ENCODE measurements around the gene PDS5A.
"Not testable (repeated sequence)": the region's sequence is repeated elsewhere in the genome, so short reads cannot be mapped to it uniquely, and the experiment has no call there.

Gene PDS5A

GRCh38 chr4:39947417-39947816, 30.3 kb downstream of the PDS5A start:
- no peak overlapping the region for H4K91ac ChIP-seq (ENCODE audit: low read depth, low read length)
- no peaks in the 10 kb centered on the region for H3K27me3 ChIP-seq (ENCODE audit: insufficient read depth, low read length)
- H3K4ac ChIP-seq (ENCODE audit: low read depth, low read length): peak overlapping the region; percentile 97
- no peak overlapping the region for H3K9ac ChIP-seq (ENCODE audit: low read length)
- H2BK12ac ChIP-seq (ENCODE audit: low read length): no peak overlapping the region
- H2BK120ac ChIP-seq (ENCODE audit: insufficient read depth, low read length, poor library complexity): no peak overlapping the region
- no CpG with 5 or more reads among the region's 1 CpG for WGBS (ENCODE audit: extremely low coverage, insufficient coverage, insufficient read length)
- H4K8ac ChIP-seq (ENCODE audit: low read depth, low read length): no peak overlapping the region
- peaks cover 0 to 1% of the 10 kb centered on the region in 2 experiments for H3K36me3 ChIP-seq (ENCODE audit: control insufficient read depth in 1 of 2, insufficient read depth in 2 of 2, low read length in 2 of 2)
- H3K27ac ChIP-seq (ENCODE audit: low read depth, low read length): no peak overlapping the region
- no peak overlapping the region for H2AFZ ChIP-seq (ENCODE audit: insufficient read depth, low read length, poor library complexity)
- H4K12ac ChIP-seq (ENCODE audit: low read depth, low read length): no peak overlapping the region
- no peak overlapping the region for H2BK5ac ChIP-seq (ENCODE audit: low read depth, low read length, poor library complexity)
- peaks cover 9% of the 10 kb centered on the region for H3K79me2 ChIP-seq (ENCODE audit: control insufficient read depth, insufficient read depth, low read length, poor library complexity)
- H3K9me3 ChIP-seq (ENCODE audit: insufficient read depth, low read depth, low read length): no peaks in the 10 kb centered on the region
- H3K4me3 ChIP-seq (ENCODE audit: low read depth, low read length): no peak overlapping the region
- no peak overlapping the region for H3K14ac ChIP-seq (ENCODE audit: low read length)
- H3K23ac ChIP-seq (ENCODE audit: low read length): no peak overlapping the region
- H3K4me2 ChIP-seq (ENCODE audit: low read length): no peak overlapping the region
- no peak overlapping the region for H3K18ac ChIP-seq (ENCODE audit: low read length)
- no peak for DNase-seq
- no peaks in the 10 kb centered on the region for H3K79me1 ChIP-seq (ENCODE audit: low read length)
- no peak overlapping the region for H2AK5ac ChIP-seq (ENCODE audit: low read length)
- no peaks in the 10 kb centered on the region for H3K4me1 ChIP-seq (ENCODE audit: control insufficient read depth in 1 of 2, insufficient read depth in 2 of 2, low read length in 2 of 2)

GRCh38 chr4:39944245-39944644, 33.5 kb downstream of the PDS5A start:
- H2AK5ac ChIP-seq (ENCODE audit: low read length); H4K8ac ChIP-seq (ENCODE audit: low read depth, low read length); H3K4me1 ChIP-seq (ENCODE audit: control insufficient read depth in 1 of 2, insufficient read depth in 2 of 2, low read length in 2 of 2); H3K9ac ChIP-seq (ENCODE audit: low read length); H2BK12ac ChIP-seq (ENCODE audit: low read length); H2AFZ ChIP-seq (ENCODE audit: insufficient read depth, low read length, poor library complexity); DNase-seq; H4K12ac ChIP-seq (ENCODE audit: low read depth, low read length); H3K18ac ChIP-seq (ENCODE audit: low read length); H4K91ac ChIP-seq (ENCODE audit: low read depth, low read length); H3K79me2 ChIP-seq (ENCODE audit: control insufficient read depth, insufficient read depth, low read length, poor library complexity); H2BK120ac ChIP-seq (ENCODE audit: insufficient read depth, low read length, poor library complexity); H3K4me2 ChIP-seq (ENCODE audit: low read length); H3K79me1 ChIP-seq (ENCODE audit: low read length); H2BK5ac ChIP-seq (ENCODE audit: low read depth, low read length, poor library complexity); H3K36me3 ChIP-seq (ENCODE audit: control insufficient read depth in 1 of 2, insufficient read depth in 2 of 2, low read length in 2 of 2); H3K14ac ChIP-seq (ENCODE audit: low read length); H3K23ac ChIP-seq (ENCODE audit: low read length); H3K27ac ChIP-seq (ENCODE audit: low read depth, low read length); H3K27me3 ChIP-seq (ENCODE audit: insufficient read depth, low read length); H3K9me3 ChIP-seq (ENCODE audit: insufficient read depth, low read depth, low read length); H3K4me3 ChIP-seq (ENCODE audit: low read depth, low read length): not testable (repeated sequence)
- peak overlapping the region; percentile 86 for H3K4ac ChIP-seq (ENCODE audit: low read depth, low read length)
- no CpG with 5 or more reads among the region's 10 CpGs for WGBS (ENCODE audit: extremely low coverage, insufficient coverage, insufficient read length)

- Histone ChIP-seq H3K14ac (ENCODE audit: low read length) (no peak overlapping the region), H3K9ac (ENCODE audit: low read length) (no peak overlapping the region), H4K12ac (ENCODE audit: low read depth, low read length) (no peak overlapping the region), H4K8ac (ENCODE audit: low read depth, low read length) (no peak overlapping the region), H3K18ac (ENCODE audit: low read length) (no peak overlapping the region), H2AK5ac (ENCODE audit: low read length) (no peak overlapping the region), H3K4me1 (ENCODE audit: control insufficient read depth in 1 of 2, insufficient read depth in 2 of 2, low read length in 2 of 2) (peaks cover 0 to 2% of the 10 kb centered on the region in 2 experiments), H4K91ac (ENCODE audit: low read depth, low read length) (no peak overlapping the region), H3K4ac (ENCODE audit: low read depth, low read length) (peak overlapping the region; percentile 70), H3K27me3 (ENCODE audit: insufficient read depth, low read length) (no peaks in the 10 kb centered on the region), H3K79me1 (ENCODE audit: low read length) (no peaks in the 10 kb centered on the region), H3K9me3 (ENCODE audit: insufficient read depth, low read depth, low read length) (no peaks in the 10 kb centered on the region), H3K4me2 (ENCODE audit: low read length) (no peak overlapping the region), H2AFZ (ENCODE audit: insufficient read depth, low read length, poor library complexity) (no peak overlapping the region), H3K27ac (ENCODE audit: low read depth, low read length) (no peak overlapping the region), H3K23ac (ENCODE audit: low read length) (no peak overlapping the region), H2BK120ac (ENCODE audit: insufficient read depth, low read length, poor library complexity) (no peak overlapping the region), H2BK12ac (ENCODE audit: low read length) (no peak overlapping the region), H3K79me2 (ENCODE audit: control insufficient read depth, insufficient read depth, low read length, poor library complexity) (peaks cover 7% of the 10 kb centered on the region), H3K4me3 (ENCODE audit: low read depth, low read length) (no peak overlapping the region), H3K36me3 (ENCODE audit: control insufficient read depth in 1 of 2, insufficient read depth in 2 of 2, low read length in 2 of 2) (peaks cover 0 to 2% of the 10 kb centered on the region in 2 experiments), H2BK5ac (ENCODE audit: low read depth, low read length, poor library complexity) (no peak overlapping the region)
- WGBS (ENCODE audit: extremely low coverage, insufficient coverage, insufficient read length): no CpG with 5 or more reads among the region's 9 CpGs
- no peak for DNase-seq
Observed at GRCh38 chr4:39942507-39942906, 35.2 kb downstream of the PDS5A start.

GRCh38 chr4:39941682-39942217, 36.0 kb downstream of the PDS5A start:
- peak overlapping the region; percentile 12 for H3K4ac ChIP-seq (ENCODE audit: low read depth, low read length)
- H3K4me1 ChIP-seq (ENCODE audit: control insufficient read depth in 1 of 2, insufficient read depth in 2 of 2, low read length in 2 of 2): peaks cover 0 to 2% of the 10 kb centered on the region in 2 experiments
- no peaks in the 10 kb centered on the region for H3K27me3 ChIP-seq (ENCODE audit: insufficient read depth, low read length)
- H3K4me3 ChIP-seq (ENCODE audit: low read depth, low read length): no peak overlapping the region
- no peak overlapping the region for H2BK12ac ChIP-seq (ENCODE audit: low read length)
- no peak overlapping the region for H3K4me2 ChIP-seq (ENCODE audit: low read length)
- H2BK120ac ChIP-seq (ENCODE audit: insufficient read depth, low read length, poor library complexity): no peak overlapping the region
- 100% methylated on average over 1 of the region's 2 CpGs for WGBS (ENCODE audit: extremely low coverage, insufficient coverage, insufficient read length)
- no peaks in the 10 kb centered on the region for H3K9me3 ChIP-seq (ENCODE audit: insufficient read depth, low read depth, low read length)
- no peak overlapping the region for H3K18ac ChIP-seq (ENCODE audit: low read length)
- no peak overlapping the region for H4K8ac ChIP-seq (ENCODE audit: low read depth, low read length)
- H2AK5ac ChIP-seq (ENCODE audit: low read length): no peak overlapping the region
- no peak overlapping the region for H3K27ac ChIP-seq (ENCODE audit: low read depth, low read length)
- no peak overlapping the region for H3K23ac ChIP-seq (ENCODE audit: low read length)
- no peak for DNase-seq
- H4K12ac ChIP-seq (ENCODE audit: low read depth, low read length): no peak overlapping the region
- no peaks in the 10 kb centered on the region for H3K79me1 ChIP-seq (ENCODE audit: low read length)
- no peak overlapping the region for H3K14ac ChIP-seq (ENCODE audit: low read length)
- H3K36me3 ChIP-seq (ENCODE audit: control insufficient read depth in 1 of 2, insufficient read depth in 2 of 2, low read length in 2 of 2): peaks cover 0 to 2% of the 10 kb centered on the region in 2 experiments
- no peak overlapping the region for H3K9ac ChIP-seq (ENCODE audit: low read length)
- H2AFZ ChIP-seq (ENCODE audit: insufficient read depth, low read length, poor library complexity): no peak overlapping the region
- H2BK5ac ChIP-seq (ENCODE audit: low read depth, low read length, poor library complexity): no peak overlapping the region
- H4K91ac ChIP-seq (ENCODE audit: low read depth, low read length): no peak overlapping the region
- peaks cover 7% of the 10 kb centered on the region for H3K79me2 ChIP-seq (ENCODE audit: control insufficient read depth, insufficient read depth, low read length, poor library complexity)
